HG03460 (cell line): Measurements from ENCODE around the gene POLRMT.

Source experiments
- ATAC-seq: cut with Tn5 transposase; IDR thresholded peaks from one replicate; pipeline ENCODE4 v1.9.1; 2021; ENCODE audit not compliant: unreplicated experiment

POLRMT gene

GRCh38 chr19:581399-582111 lies 51.8 kb downstream of the POLRMT start:
- no peak for ATAC-seq

GRCh38 chr19:580274-580835 lies 53.0 kb downstream of the POLRMT start:
- ATAC-seq = no peak

- ATAC-seq = no peak
These were observed 53.5 kb downstream of the POLRMT start for GRCh38 chr19:579842-580155.

GRCh38 chr19:579111-579841 lies 54.1 kb downstream of the POLRMT start:
- ATAC-seq = no peak

GRCh38 chr19:577439-578392 lies 55.6 kb downstream of the POLRMT start:
- no peak for ATAC-seq

- ATAC-seq = no peak
These were observed 56.4 kb downstream of the POLRMT start for GRCh38 chr19:576768-577438.

- no peak for ATAC-seq
These were observed 57.5 kb downstream of the POLRMT start for GRCh38 chr19:575527-576506.

GRCh38 chr19:574658-575526 lies 58.4 kb downstream of the POLRMT start:
- ATAC-seq = no peak

GRCh38 chr19:573519-573825 lies 59.9 kb downstream of the POLRMT start:
- no peak for ATAC-seq

GRCh38 chr19:572743-573518 lies 60.4 kb downstream of the POLRMT start:
- ATAC-seq = peak; percentile 25

- peak; percentile 68 for ATAC-seq
These were observed 61.1 kb downstream of the POLRMT start, which contains the start of gene BSG for GRCh38 chr19:572140-572742. Gene BSG, plus strand, starts transcription at chr19:572596. Its CDS starts 39 bp downstream, at chr19:572635.

GRCh38 chr19:571566-571974 lies 61.8 kb downstream of the POLRMT start:
- no peak for ATAC-seq

GRCh38 chr19:570937-571565 lies 62.3 kb downstream of the POLRMT start:
- no peak for ATAC-seq

GRCh38 chr19:570251-570686 lies 63.1 kb downstream of the POLRMT start:
- no peak for ATAC-seq

GRCh38 chr19:567296-567900 lies 65.9 kb downstream of the POLRMT start:
- ATAC-seq = no peak
